Measurements from ENCODE around the gene APOBEC3A.
"Not testable (repeated sequence)": the region's sequence is repeated elsewhere in the genome, so short reads cannot be mapped to it uniquely, and the experiment has no call there.

APOBEC3A gene

DNA sequence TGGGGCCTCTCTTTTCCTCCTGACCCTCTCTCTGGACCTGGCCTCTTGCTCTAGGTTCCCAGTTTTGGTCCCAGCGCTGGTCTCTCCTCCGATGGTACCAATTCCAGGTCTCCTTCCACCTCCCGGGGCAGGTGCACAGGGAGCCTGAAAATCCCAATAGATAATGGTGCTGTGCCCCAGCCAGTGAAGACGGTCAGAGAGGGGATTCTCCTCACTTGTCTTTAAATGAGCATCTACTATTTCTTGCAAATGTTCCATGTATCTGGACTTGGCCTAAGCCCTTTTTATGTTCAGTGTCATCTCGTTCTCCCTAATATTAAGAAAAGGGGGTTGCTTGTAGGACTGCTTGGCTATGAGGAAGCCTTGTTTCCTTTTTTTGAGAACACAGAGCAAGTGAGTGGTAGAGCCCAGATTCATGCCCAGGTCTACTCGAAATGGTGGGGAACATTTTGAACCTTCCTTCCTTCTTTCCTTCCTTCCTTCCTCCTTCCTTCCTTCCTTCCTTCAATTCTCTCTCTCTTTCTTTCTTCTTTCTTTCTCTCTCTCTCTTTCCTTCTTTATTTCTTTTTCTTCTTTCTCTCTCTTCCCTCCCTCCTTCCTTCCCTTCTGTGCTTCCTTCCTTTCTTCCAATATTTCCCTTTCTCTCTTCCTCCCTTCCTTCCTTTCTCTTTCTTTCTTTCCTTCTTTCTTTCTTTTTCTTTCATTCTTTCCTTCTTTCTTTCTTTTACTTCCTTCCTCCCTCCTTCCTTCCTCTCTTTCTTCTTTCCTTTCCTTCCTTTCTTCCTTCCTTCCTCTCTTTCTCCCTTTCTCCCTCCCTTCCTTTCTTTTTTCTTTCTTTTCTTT, 620 bp downstream of the APOBEC3A start:
- DNase-seq (ENCODE audit: low read depth in 1 of 2, low spot score in 1 of 2): no peak

DNA sequence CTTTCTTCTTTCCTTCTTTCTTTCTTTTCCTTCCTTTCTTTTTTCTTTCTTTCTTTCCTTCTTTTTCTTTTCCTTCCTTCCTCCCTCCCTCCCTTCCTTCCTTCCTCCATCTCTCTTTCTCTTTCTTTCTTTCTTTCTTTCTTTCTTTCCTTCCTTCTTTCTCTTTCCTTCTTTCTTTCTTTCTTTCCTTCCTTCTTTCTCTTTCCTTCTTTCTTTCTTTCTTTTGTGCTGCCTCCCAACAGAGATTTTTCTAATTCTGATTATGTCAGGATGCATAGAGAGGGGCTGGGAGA, 1.2 kb downstream of the APOBEC3A start:
- DNase-seq (ENCODE audit: low read depth in 1 of 2, low spot score in 1 of 2): not testable (repeated sequence)

DNA sequence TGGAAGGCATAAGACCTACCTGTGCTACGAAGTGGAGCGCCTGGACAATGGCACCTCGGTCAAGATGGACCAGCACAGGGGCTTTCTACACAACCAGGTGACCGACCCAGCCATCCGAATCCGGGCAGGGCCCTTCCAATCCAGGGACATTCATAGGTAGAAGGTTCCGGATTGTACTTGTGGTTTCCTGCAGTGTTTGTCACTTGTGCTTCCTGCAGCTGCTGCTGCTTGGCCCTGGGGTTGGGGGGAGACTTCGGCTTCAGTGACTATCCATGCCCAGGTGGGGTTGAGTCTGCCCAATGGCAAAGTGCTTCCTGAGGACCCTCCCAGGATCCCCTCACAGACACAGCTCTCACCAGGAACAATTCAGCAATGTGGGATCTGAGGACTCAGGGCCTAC, 2.2 kb downstream of the APOBEC3A start:
- DNase-seq (ENCODE audit: low read depth in 1 of 2, low spot score in 1 of 2): no peak

DNA sequence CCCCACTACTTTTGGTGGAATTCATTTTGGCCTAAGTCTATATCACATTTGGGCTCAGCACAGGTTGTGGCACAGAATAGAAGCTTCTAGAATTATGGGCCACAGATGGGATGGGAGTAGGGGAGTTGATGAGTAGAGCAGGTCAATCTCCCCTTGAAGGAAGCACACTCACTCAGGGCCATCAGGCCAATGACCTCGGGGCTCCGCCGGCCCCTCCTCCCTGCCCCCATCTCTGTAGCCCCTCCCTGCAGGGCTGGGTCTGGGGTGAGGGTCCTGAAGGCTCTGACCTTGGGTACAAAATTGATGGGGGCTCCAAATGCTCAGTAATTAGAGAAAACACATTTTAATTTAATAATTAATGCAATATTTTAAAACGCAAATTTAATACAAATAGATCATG, 3.3 kb downstream of the APOBEC3A start:
- DNase-seq (ENCODE audit: low read depth in 1 of 2, low spot score in 1 of 2): not testable (repeated sequence)

DNA sequence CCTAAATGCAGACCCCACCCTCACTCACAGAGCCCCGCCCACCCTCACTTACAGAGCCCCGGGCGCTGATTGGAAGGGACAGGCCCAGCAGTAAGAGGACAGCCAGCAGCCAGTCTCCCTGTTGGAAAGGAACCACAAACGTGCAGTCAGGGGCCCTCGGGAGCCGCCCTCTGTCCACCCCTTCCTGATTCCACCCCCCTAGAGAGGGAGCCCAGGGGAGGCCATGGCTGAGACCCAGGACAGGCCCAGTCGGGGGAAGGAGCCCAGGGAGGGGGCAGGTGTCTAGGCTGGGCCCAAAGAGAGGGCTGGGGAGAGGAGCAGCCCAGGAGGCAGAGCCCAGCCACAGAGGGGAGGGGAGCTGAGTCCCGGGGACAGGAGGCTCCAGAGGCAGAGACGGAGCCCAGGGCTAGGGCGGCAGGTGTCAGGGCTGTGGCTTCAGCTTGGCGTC, 5.9 kb downstream of the APOBEC3A start:
- DNase-seq (ENCODE audit: low read depth in 1 of 2, low spot score in 1 of 2): not testable (repeated sequence)

DNA sequence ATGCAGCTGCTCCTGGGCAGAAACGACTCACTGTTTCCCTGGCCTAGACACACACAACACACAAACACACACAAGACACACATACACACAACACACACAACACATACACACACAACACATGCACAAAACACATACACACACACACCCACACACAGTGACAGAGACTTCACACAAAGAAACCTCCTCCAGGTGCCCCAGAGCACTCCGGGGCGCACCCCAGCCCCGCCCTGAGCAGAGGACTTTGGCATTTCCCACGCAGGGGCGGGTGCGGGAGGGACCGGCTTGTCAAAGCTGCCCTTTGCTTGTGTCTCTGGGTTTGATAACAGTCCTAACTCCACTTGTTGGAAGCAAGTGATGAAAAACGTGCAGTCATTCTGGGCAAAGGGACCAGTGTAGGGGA, 6.5 kb downstream of the APOBEC3A start:
- no peak for DNase-seq (ENCODE audit: low read depth in 1 of 2, low spot score in 1 of 2)

DNA sequence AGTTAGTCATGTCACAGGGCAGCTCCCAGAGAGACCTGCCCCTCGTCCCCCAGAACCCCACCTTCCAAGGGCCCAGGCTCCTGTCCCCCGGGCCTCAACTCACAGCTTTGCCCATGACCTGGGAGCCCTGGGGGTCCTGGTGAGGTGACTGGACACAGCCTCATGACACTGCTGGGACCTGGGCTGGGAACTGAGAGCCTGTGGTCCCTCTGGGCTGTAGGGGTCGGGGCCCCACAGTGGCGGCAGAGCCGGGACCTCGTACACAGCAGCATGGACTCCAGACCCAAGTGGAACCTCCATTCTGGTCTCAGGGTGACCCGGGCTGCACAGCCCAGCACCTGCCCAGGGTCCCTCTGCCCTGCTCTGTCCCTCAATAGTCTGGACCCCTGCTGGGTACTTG, 6.9 kb downstream of the APOBEC3A start:
- no peak for DNase-seq (ENCODE audit: low read depth in 1 of 2, low spot score in 1 of 2)

DNA sequence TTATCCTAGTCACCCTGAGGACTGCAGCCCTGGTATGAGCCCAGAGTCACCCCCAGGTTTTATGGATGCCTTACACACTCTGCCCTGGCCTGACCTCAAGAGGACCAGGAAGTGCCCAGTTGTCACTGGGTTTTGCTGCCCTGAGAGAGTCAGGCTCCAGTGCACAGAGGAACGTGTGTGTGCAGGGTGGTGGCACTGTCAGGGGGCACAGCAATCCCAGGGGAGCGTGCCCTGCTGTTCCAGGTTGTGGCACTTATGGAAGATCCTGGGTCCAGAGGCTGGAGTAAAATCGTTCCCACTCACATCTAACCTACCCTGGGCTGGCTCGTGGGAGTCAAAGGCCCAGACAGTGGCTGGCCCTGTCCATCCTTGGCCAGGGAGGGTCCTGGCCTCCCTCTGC, 7.6 kb downstream of the APOBEC3A start:
- DNase-seq (ENCODE audit: low read depth in 1 of 2, low spot score in 1 of 2): no peak

DNA sequence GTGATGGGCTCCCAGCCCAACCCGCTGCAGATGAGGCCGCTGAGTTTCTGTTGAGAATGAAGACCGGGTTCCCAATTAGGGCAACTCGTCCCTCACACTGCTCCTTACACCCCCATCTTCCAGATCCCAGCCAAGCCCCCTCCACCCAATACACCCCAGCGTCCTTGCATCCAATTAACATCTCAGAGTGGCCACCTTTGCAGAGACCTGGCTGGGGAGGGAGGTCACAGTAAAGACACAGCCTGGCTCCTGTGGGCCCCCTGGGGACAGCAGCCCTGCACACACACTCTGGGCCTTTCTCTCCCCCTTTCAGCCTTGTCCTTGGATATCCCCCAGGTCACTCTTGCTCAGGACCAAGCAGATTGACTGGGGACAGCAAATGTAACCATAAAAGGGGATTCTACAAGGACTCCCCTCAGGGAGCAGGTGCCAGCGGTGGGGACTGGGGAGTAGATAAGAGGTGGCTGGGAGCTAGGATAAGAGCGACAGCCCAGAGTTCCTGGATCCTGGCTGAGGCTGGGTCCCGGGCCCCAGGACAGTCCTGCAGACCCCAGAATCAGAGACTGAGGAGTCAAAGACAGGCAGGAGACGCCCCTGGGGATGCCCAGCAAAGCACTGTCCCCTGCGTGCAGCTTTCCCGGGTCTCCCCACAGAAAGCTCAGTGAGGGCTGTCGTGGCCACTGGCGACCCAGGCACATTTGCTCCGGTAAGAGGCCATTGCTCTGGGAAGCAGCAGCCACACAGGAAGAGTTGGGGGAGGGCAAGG, 8.4 kb downstream of the APOBEC3A start:
- no peak for DNase-seq (ENCODE audit: low read depth in 1 of 2, low spot score in 1 of 2)

DNA sequence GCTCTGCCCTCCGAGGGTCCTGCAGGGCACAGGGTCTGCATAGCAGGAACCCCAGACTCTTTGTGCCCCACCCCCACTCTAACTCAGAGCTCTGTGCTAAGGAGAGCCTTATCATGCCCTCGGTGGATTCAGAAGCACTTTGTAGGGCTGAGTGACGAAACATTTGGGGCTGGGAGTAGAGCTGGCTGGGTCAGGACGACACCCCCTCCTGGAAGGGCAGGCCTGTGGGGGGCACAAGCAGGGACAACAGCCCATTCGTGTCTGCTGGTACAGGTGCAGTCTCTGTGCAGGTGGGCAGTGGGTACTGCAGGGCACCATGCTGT, 8.9 kb downstream of the APOBEC3A start:
- DNase-seq (ENCODE audit: low read depth in 1 of 2, low spot score in 1 of 2): no peak

DNA sequence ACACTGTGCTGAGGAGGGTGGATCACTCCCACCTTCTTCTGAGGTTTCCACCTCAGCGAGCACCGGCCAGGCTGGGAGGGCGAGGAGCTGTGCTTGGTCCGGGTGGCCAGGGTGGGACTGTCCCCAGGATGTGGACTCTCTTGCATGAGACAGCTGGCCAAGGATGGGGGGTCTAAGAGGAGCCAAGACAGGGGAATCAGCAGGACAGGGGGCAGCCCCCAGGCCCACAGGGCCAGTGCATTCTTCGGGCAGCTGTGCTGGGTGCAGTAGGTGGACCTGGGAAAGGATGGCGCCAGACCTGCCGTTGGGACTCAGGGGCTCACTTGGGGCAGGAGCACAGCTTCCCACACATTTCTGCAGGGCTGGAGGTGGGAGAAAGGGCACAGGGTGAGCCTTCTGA, 9.5 kb downstream of the APOBEC3A start:
- no peak for DNase-seq (ENCODE audit: low read depth in 1 of 2, low spot score in 1 of 2)

DNA sequence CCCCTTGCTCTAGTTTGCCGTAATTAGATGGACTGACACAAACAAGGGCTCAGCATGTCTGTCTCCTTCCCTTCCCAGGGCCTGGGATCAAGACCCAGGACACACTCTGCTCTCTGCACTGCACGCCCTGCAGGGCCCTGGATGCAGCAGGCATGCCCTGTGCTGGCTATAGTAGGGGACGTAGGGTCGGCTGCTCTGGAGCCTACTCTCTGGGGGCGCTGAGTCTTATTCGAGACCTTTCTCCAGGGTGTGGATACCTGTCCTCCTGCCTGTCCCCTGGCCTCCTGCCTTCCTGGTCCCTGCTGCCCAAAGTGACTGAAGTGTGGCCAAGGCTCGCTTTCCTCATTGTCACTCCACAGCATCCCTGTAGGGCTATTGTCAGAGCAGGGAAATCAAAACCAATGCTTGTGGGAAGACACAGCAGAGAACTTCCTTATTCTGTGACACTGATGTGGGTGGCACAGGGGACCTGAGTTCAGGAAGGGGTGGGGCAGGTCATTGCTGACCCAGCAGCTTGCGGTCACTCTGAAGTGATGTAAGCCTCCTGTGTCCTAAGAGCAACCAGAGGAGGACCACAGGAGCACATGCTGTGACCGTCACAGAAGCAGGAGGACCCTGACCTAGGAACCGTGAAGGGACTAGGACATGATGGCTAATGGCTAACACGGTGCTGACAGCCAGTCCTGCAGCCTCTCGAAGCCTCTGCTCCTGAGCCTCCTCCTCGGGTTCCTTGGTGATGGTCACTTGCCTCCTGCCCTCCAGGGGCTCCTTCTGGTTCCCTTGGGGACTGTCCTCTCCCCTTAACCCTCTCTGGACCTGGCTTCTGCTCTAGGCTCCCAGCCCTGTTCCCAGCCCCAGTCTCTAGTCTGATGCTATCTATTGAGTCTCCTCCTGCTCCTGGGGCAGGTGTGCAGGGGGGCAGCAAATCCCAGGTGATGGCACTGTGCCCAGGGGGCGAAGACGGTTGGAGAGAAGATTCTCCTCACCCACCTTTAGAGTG, 10.3 kb downstream of the APOBEC3A start:
- DNase-seq (ENCODE audit: low read depth in 1 of 2, low spot score in 1 of 2): no peak

DNA sequence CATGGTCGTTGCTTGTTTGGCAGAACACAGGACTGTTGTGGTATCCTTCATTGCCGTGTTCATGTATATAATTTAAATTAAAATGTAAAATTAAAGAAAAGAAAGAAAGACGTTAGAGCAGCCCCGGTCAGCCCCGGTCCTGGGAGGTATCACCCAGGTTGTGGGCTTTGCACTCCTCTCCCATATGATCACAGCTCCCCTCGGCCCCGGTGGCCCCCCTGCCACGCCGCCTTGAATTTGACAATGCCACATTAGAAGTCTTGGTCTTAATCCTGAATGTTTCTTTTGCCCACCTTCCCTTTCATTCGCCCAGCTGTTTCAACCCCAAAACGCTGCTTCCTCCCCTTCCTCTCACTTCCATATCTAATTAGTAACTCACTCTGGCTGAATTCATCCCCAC, 11.4 kb downstream of the APOBEC3A start:
- no peak for DNase-seq (ENCODE audit: low read depth in 1 of 2, low spot score in 1 of 2)

DNA sequence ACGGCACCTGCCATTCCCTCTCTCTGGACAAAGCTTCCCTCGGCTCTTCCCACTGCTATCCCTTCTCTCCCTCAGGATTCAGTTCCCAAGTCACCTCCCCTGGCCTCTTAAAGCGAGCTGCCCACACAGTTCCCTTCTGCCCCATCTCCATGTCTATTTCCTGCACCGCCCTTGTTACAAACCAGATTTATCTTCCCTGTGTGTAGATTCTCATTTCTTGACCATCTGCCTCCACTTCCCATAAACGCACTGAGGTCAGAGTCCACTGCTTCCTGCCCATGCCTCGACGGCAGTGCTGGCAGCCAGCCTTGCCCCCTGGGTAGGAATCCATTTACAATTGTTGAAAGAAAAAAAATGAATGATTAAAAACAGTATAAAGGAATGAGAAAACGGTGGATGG, 13.1 kb downstream of the APOBEC3A start:
- no peak for DNase-seq (ENCODE audit: low read depth in 1 of 2, low spot score in 1 of 2)

DNA sequence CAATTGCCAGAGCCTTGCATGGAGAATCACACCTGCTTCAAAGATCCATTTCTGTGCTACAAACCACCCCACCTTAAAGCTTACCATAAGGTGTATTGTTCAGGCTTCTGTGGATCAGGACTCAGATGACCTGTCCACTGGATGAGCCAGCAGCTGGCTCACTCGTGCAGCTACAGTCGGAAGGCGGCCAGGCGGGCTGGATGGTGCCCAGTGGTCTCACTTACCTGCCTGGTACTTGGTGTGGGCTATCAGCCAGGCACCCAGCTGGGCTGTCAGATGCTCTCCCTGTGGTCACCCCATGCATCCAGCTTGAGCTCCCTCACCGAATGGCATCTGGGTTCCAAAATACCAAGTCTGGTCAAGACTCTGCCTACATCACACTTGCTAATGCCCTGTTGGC, 13.8 kb downstream of the APOBEC3A start:
- no peak for DNase-seq (ENCODE audit: low read depth in 1 of 2, low spot score in 1 of 2)

DNA sequence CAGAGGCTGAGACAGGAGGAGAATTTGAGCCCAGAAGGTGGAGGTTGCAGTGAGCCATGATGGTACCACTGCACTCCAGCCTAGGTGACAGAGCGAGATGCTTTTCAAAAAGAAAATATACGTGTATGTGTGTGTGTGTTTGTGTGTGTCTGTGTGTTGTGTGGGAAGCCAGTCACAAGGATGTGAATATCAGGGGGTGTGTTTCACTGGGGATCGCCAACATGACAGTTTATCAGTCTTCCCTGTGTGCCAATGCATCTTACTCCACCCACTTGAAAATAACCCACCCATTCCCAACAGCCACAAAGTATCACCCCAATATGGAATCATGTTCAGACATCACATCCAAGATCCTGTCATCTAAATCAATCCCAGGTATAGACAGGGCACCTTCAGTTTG, 14.4 kb downstream of the APOBEC3A start:
- no peak for DNase-seq (ENCODE audit: low read depth in 1 of 2, low spot score in 1 of 2)

DNA sequence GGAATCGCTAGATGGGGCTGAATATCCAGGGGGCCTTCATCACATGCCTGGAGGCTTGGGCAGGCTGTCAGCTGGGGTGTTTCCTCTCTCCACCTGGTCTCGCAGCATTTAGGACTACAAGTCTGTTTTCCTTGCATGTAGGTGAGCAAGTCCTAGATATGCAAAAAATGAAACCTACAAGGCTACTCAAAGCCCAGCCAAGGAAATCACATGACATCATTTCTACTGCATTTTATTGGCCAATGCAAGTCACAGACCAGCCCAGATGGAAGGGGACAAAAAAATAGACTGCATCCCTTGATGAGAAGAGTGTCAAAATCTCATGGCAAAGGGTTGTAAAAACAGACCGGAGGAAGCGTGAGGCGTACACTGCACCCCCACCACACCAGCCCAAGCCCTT, 15.1 kb downstream of the APOBEC3A start:
- DNase-seq (ENCODE audit: low read depth in 1 of 2, low spot score in 1 of 2): no peak

DNA sequence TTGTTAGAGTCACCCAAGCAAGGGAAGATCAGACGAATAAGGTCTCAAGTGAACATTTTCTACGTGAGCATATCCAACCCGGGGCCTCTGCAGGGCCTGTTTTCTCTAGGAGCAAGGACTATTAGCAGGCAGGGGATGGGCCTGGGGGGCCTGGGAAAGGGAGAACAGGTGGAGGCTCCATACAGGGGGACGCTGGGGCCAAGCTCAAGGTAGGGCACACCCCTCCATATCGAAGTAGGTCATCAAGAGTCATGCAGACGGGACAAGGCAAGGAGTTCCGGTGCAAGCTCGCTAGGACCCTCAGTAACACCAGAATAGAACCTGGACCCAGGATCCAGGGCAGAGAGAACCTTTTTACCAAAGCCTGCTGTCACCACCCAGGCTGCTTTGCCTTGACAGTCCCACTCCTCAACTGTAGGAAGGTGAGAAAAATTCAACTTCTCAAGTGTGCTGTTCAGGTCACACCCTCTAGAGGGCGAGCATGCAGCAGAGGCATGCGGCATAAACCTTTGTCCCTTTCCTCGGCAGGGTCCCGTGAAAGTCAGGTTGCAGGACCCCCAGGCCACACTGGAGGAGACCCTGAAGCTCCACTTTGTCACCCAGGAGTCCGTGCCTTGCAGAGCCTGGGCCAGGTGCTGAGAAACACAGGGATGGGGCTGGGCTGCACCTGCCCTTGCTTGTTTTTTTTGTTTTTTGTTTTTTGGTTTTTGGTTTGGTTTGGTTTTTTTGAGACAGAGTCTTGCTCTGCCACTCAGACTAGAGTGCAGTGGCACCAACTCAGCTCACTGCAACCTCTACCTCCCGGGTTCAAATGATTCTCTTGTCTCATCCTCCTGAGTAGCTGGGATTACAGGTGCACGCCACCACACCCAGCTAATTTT, 16.1 kb downstream of the APOBEC3A start:
- DNase-seq (ENCODE audit: low read depth in 1 of 2, low spot score in 1 of 2): peak in 1 of 2 donors; percentile 32

DNA sequence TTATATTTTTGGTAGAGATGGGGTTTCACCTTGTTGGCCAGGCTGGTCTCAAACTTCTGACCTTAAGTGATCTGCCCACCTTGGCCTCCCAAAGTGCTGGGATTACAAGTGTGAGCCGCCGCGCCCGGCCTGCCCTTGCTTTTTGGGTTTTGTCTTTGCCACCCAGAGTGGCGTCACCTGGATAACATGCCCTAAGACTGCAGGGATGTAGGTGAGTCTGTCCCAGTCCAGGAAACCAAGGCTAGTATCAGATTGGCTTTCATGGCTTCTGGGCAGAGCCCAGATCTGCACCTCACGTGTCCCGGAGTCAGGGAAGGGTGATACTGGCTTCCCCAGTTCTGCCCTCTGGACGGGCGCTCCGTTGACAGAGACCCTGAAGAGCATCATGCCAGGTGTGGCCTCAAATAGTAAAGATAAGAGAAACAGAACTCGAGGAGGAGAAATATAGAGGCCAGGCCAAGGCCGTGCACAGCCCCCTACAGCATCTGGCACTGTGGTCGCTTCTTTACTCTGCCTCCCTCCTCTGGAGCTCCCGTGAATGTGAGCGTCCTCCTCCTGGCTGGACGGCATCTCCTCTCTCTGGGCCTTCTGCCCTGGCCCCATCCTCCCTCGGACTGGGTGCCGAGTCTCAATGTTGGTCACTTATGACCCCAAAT, 16.9 kb downstream of the APOBEC3A start:
- no peak for DNase-seq (ENCODE audit: low read depth in 1 of 2, low spot score in 1 of 2)

DNA sequence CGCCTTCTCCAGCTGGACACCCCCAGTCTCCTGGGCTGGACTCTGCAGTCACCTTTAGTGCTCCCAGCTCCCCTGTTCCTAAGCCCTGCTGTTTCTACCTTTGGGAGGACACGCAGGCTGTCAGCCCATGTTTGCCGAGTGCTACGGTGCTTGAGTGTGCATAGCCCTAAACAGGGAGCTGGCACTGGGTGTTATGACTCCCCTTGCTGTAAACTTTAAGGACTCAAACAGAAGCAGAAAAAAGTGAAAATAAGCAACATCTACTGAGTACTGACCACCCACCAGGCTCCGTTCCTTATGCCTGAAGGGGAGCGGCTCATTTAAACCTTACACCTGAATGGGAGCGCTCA, 17.4 kb downstream of the APOBEC3A start:
- DNase-seq (ENCODE audit: low read depth in 1 of 2, low spot score in 1 of 2): no peak
